Measurements from ENCODE around the gene OTUD7B.

The OTUD7B gene

DNA sequence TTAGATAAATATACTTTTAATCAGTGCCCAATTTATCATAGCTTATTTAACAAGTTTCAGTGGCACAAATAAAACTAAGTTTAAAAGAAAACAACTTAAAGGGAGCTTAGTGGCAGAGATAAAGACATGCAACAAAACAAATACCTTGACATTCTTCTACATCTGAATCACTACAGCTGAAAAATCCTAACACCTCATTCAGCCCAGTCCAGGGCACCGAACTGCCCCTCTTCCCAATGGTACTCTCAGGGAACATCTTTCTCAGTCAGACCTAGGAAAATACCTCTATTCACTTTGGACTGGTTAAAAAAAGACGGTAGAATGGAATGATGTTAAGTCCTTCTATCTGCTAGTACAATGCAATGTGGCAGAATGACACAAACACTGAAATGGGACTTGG lies 8.3 kb downstream of the OTUD7B start (continued):
- no peak for TF ChIP-seq ZNF140 (tag by site-specific recombination; IDR thresholded peaks at IDR 0.05)
- TF ChIP-seq ZNF621 (tag by site-specific recombination; IDR thresholded peaks at IDR 0.05), result no peak
- TF ChIP-seq GLIS1 (tag by site-specific recombination; IDR thresholded peaks at IDR 0.05), result no peak
- no peak for TF ChIP-seq KLF7 (tag by site-specific recombination; IDR thresholded peaks at IDR 0.05; ENCODE audit: borderline replicate concordance)
- no peak for TF ChIP-seq ZNF223 (tag by site-specific recombination; IDR thresholded peaks at IDR 0.05)
- no peak for TF ChIP-seq ZNF155 (tag by site-specific recombination; IDR thresholded peaks at IDR 0.05)
- TF ChIP-seq, protein P1, sequence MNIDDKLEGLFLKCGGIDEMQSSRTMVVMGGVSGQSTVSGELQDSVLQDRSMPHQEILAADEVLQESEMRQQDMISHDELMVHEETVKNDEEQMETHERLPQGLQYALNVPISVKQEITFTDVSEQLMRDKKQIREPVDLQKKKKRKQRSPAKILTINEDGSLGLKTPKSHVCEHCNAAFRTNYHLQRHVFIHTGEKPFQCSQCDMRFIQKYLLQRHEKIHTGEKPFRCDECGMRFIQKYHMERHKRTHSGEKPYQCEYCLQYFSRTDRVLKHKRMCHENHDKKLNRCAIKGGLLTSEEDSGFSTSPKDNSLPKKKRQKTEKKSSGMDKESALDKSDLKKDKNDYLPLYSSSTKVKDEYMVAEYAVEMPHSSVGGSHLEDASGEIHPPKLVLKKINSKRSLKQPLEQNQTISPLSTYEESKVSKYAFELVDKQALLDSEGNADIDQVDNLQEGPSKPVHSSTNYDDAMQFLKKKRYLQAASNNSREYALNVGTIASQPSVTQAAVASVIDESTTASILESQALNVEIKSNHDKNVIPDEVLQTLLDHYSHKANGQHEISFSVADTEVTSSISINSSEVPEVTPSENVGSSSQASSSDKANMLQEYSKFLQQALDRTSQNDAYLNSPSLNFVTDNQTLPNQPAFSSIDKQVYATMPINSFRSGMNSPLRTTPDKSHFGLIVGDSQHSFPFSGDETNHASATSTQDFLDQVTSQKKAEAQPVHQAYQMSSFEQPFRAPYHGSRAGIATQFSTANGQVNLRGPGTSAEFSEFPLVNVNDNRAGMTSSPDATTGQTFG (tag by site-specific recombination; IDR thresholded peaks at IDR 0.05; ENCODE audit: borderline replicate concordance), result no peak
- no peak for TF ChIP-seq ZNF677 (tag by site-specific recombination; IDR thresholded peaks at IDR 0.05)
- TF ChIP-seq ZNF335 (tag by site-specific recombination; conservative IDR thresholded peaks at IDR 0.05), result no peak

DNA sequence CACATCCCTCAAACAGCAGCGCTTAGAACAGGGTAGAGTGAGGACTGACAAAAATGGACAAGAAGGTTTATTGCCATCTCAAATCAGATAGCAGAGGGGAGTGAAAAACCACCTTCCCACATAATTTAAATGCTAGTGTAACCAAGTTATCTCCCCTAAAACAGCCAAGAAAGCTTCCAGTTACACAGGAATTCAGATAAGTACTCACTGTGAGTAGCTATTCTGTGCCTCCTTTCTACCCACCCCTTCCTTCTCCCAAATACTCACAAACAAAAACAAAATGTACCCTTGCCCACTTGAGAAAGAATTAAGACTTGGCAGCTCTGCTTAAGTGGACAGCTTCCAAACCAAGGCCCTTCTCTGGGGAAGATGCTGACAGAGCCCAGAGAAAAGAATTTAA lies 9.1 kb downstream of the OTUD7B start:
- TF ChIP-seq ZNF48 (tag by site-specific recombination; IDR thresholded peaks at IDR 0.05), result no peak
- no peak for TF ChIP-seq ZNF530 (tag by site-specific recombination; IDR thresholded peaks at IDR 0.05; ENCODE audit: low read depth)
- no peak for TF ChIP-seq ZNF670 (tag by site-specific recombination; IDR thresholded peaks at IDR 0.05; ENCODE audit: low read depth)
- TF ChIP-seq ZBTB17 (tag by site-specific recombination; IDR thresholded peaks at IDR 0.05), result 0 out of 2 replicates have a peak, but pooled peaks have one; percentile 43
- TF ChIP-seq ZNF335 (tag by site-specific recombination; conservative IDR thresholded peaks at IDR 0.05), result no peak
- no peaks in the 10 kb centered on the region for H3K4me1 ChIP-seq (ENCODE audit: control insufficient read depth, insufficient read depth, low read length)
- H3K4me3 ChIP-seq (ENCODE audit: low read depth, low read length), result no peak overlapping the region
- no peaks in the 10 kb centered on the region for H3K9me3 ChIP-seq (ENCODE audit: control insufficient read depth, insufficient read depth, low read depth, low read length)
- POLR2A ChIA-PET, result no interaction called here
- CTCF ChIA-PET, result interaction anchor here (1.2 to 1.5 kb wide), 4 partner anchors 8 to 164 kb away, joined by 3 read pairs; partner anchors contain the start of gene OTUD7B
- H3K36me3 ChIP-seq (ENCODE audit: control insufficient read depth in 2 of 2, insufficient read depth in 1 of 2, low read length in 2 of 2), result peaks cover 0 to 51% of the 10 kb centered on the region in 2 experiments; a peak in 2 of 3 replicates
- peak overlapping the region; percentile 5; the same call in 1 of the 2 replicates for H3K27ac ChIP-seq (ENCODE audit: extremely low read depth, low read depth, low read length)

DNA sequence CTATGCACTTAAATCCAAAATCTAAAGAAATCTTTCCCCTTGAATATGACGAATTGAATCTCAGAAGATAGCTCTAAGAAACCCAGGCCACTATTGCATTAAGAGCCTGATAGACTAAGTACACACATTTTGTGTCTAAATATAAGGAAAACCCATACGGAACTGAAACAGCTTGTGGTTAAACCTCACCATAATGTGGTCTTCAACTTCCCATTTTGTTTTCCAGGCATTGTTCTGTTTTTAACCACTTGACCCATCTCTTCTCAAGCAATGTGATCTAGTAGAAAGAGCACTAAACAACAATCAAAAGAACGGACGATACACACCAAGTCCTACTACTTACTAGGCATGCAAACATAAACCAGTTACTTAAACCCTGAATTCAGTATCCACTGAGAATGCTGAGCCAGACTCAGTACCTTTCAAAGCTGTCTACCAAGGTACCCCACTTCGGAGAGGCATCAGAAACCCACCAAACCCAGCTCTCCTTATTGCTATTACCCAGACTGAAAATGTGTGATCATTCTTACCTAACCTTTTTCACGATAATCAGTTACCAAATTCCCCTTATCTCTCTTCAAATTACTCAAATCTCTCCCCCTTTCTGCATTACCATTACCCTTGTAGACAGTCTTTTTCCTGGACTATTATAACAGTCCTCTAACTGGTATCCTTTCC lies 12.8 kb downstream of the OTUD7B start:
- ChIA-PET POLR2A (interaction anchor here (1.8 kb wide), 1 partner anchor 12 kb away, joined by 9 read pairs; no protein-coding TSS in a partner anchor), CTCF (interaction anchor here (0.7 to 1.5 kb wide), 3 partner anchors 36 to 171 kb away, joined by 4 to 5 read pairs (median 4); no protein-coding TSS in a partner anchor)
- Histone ChIP-seq H3K36me3 (ENCODE audit: control insufficient read depth in 2 of 2, insufficient read depth in 1 of 2, low read length in 2 of 2) (peaks cover 0 to 36% of the 10 kb centered on the region in 2 experiments; a peak in 2 of 3 replicates), H3K4me3 (ENCODE audit: low read depth, low read length) (no peak overlapping the region), H3K27ac (ENCODE audit: extremely low read depth, low read depth, low read length) (no peak overlapping the region), H3K4me1 (ENCODE audit: control insufficient read depth, insufficient read depth, low read length) (no peaks in the 10 kb centered on the region), H3K9me3 (ENCODE audit: control insufficient read depth, insufficient read depth, low read depth, low read length) (no peaks in the 10 kb centered on the region)
- TF ChIP-seq KLF8 (tag by site-specific recombination; IDR thresholded peaks at IDR 0.05), result no peak
- TF ChIP-seq BCL11B (tag by site-specific recombination; IDR thresholded peaks at IDR 0.05; ENCODE audit: low read depth), result no peak
- TF ChIP-seq KLF16 (tag by site-specific recombination; IDR thresholded peaks at IDR 0.05), result no peak

DNA sequence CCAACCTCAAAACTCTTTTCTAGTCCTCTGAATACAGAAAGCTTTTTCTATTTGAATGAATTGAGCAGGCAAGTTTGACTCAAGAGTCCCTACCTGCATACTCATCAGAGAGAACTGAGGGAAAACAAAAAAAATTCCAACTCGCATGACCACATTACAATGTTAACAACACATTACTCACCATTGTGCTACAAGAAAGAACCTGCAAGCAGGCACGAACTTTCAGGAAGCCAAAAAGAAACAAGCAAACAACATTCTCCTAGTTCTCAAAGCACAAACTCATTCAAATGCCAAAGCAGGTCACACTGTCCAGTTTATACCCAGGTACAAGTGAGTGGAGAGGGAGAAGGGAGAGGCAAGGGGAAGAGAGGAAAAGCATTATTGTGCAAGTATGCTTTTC lies 14.6 kb downstream of the OTUD7B start:
- no peak overlapping the region for H3K4me3 ChIP-seq (ENCODE audit: low read depth, low read length)
- H3K36me3 ChIP-seq (ENCODE audit: control insufficient read depth in 2 of 2, insufficient read depth in 1 of 2, low read length in 2 of 2), result peaks cover 0 to 31% of the 10 kb centered on the region in 2 experiments; a peak in 2 of 3 replicates
- H3K4me1 ChIP-seq (ENCODE audit: control insufficient read depth, insufficient read depth, low read length), result no peaks in the 10 kb centered on the region
- CTCF ChIA-PET, result interaction anchor here (0.6 to 1.5 kb wide), 4 partner anchors 18 to 173 kb away, joined by 3 to 4 read pairs (median 3); no protein-coding TSS in a partner anchor
- TF ChIP-seq PRDM1 (tag by site-specific recombination; IDR thresholded peaks at IDR 0.05), result peak; percentile 79
- TF ChIP-seq, protein P2, sequence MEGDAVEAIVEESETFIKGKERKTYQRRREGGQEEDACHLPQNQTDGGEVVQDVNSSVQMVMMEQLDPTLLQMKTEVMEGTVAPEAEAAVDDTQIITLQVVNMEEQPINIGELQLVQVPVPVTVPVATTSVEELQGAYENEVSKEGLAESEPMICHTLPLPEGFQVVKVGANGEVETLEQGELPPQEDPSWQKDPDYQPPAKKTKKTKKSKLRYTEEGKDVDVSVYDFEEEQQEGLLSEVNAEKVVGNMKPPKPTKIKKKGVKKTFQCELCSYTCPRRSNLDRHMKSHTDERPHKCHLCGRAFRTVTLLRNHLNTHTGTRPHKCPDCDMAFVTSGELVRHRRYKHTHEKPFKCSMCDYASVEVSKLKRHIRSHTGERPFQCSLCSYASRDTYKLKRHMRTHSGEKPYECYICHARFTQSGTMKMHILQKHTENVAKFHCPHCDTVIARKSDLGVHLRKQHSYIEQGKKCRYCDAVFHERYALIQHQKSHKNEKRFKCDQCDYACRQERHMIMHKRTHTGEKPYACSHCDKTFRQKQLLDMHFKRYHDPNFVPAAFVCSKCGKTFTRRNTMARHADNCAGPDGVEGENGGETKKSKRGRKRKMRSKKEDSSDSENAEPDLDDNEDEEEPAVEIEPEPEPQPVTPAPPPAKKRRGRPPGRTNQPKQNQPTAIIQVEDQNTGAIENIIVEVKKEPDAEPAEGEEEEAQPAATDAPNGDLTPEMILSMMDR (tag by site-specific recombination; IDR thresholded peaks at IDR 0.05), result no peak
- peak; percentile 55; the same call in 1 of the 2 replicates for TF ChIP-seq ZNF600 (tag by site-specific recombination; IDR thresholded peaks at IDR 0.05)
- H3K9me3 ChIP-seq (ENCODE audit: control insufficient read depth, insufficient read depth, low read depth, low read length), result no peaks in the 10 kb centered on the region
- POLR2A ChIA-PET, result no interaction called here
- no peak overlapping the region for H3K27ac ChIP-seq (ENCODE audit: extremely low read depth, low read depth, low read length)
